OCI-LY1 (cell line): ENCODE data around the gene SERGEF.

Experiments used
- EZH2 ChIP-seq: fragments of 200-600 bp; sonication (generic), shearing (Covaris generic); IDR thresholded peaks from 2 replicates; pipeline ENCODE4 v1.8.0; 2017; ENCODE audit warnings: borderline replicate concordance, mixed run types, mild to moderate bottlenecking, antibody characterized with exemption, low read length, moderate library complexity, mixed read lengths
- TF ChIP-seq, protein P1 (sequence below): fragments of 200-600 bp; sonication (generic), shearing (Covaris generic); IDR thresholded peaks from 2 replicates; pipeline ENCODE4 v1.5.1; 2017; ENCODE audit warnings: mild to moderate bottlenecking, antibody characterized with exemption, low read length, moderate library complexity, mixed read lengths

GRCh38 chr11:17907046-17907445, 105.8 kb downstream of the SERGEF start:
- TF ChIP-seq, protein P1, sequence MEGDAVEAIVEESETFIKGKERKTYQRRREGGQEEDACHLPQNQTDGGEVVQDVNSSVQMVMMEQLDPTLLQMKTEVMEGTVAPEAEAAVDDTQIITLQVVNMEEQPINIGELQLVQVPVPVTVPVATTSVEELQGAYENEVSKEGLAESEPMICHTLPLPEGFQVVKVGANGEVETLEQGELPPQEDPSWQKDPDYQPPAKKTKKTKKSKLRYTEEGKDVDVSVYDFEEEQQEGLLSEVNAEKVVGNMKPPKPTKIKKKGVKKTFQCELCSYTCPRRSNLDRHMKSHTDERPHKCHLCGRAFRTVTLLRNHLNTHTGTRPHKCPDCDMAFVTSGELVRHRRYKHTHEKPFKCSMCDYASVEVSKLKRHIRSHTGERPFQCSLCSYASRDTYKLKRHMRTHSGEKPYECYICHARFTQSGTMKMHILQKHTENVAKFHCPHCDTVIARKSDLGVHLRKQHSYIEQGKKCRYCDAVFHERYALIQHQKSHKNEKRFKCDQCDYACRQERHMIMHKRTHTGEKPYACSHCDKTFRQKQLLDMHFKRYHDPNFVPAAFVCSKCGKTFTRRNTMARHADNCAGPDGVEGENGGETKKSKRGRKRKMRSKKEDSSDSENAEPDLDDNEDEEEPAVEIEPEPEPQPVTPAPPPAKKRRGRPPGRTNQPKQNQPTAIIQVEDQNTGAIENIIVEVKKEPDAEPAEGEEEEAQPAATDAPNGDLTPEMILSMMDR = no peak
- no peak for TF ChIP-seq EZH2
